Measurements from ENCODE around the gene KRTAP9-4. TPM values are rescaled to one million over a fixed set of nuclear protein-coding genes. Genes with fewer than 3 reads are reported as not detected.

Gene KRTAP9-4
- total RNA-seq, 2 experiments from 2014 or later = not detected

GRCh38 chr17:41278176-41278955 is 28.9 kb downstream of the KRTAP9-4 start:
- ATAC-seq (no peak), DNase-seq (no peak)
- no peaks in the 10 kb centered on the region for H3K9me3 Mint-ChIP-seq (ENCODE audit: low read depth)
- peaks cover 33% of the 10 kb centered on the region for H3K27me3 Mint-ChIP-seq
- H3K27ac Mint-ChIP-seq = no peak overlapping the region
- no peak overlapping the region for H3K4me3 Mint-ChIP-seq
- CTCF ChIA-PET = no interaction called here
- no peaks in the 10 kb centered on the region for H3K4me1 Mint-ChIP-seq
- H3K36me3 Mint-ChIP-seq = no peaks in the 10 kb centered on the region

GRCh38 chr17:41284043-41284442 is 34.6 kb downstream of the KRTAP9-4 start:
- CTCF ChIA-PET = no interaction called here
- Mint-ChIP-seq H3K27ac (no peak overlapping the region), H3K4me3 (no peak overlapping the region), H3K36me3 (no peaks in the 10 kb centered on the region), H3K27me3 (peaks cover 14% of the 10 kb centered on the region), H3K4me1 (no peaks in the 10 kb centered on the region), H3K9me3 (ENCODE audit: low read depth) (no peaks in the 10 kb centered on the region)
- DNase-seq (no peak), ATAC-seq (no peak)

GRCh38 chr17:41284546-41284945 is 35.1 kb downstream of the KRTAP9-4 start:
- DNase-seq (no peak), ATAC-seq (no peak)
- Mint-ChIP-seq H3K27ac (no peak overlapping the region), H3K36me3 (no peaks in the 10 kb centered on the region), H3K4me1 (no peaks in the 10 kb centered on the region), H3K9me3 (ENCODE audit: low read depth) (no peaks in the 10 kb centered on the region), H3K4me3 (no peak overlapping the region), H3K27me3 (peaks cover 12% of the 10 kb centered on the region)
- CTCF ChIA-PET = no interaction called here

- ATAC-seq (no peak), DNase-seq (no peak)
- H3K27me3 Mint-ChIP-seq = peaks cover 21% of the 10 kb centered on the region
- CTCF ChIA-PET = no interaction called here
- H3K36me3 Mint-ChIP-seq = no peaks in the 10 kb centered on the region
- H3K9me3 Mint-ChIP-seq (ENCODE audit: low read depth) = no peaks in the 10 kb centered on the region
- H3K4me1 Mint-ChIP-seq = no peaks in the 10 kb centered on the region
- no peak overlapping the region for H3K27ac Mint-ChIP-seq
- no peak overlapping the region for H3K4me3 Mint-ChIP-seq
Measured at GRCh38 chr17:41287050-41287449, 37.6 kb downstream of the KRTAP9-4 start.

- no peak overlapping the region for H3K4me3 Mint-ChIP-seq
- no peak overlapping the region for H3K27ac Mint-ChIP-seq
- CTCF ChIA-PET = no interaction called here
- ATAC-seq = no peak
- DNase-seq = no peak
- no peaks in the 10 kb centered on the region for H3K4me1 Mint-ChIP-seq
- peaks cover 24% of the 10 kb centered on the region for H3K27me3 Mint-ChIP-seq
- no peaks in the 10 kb centered on the region for H3K36me3 Mint-ChIP-seq
- no peaks in the 10 kb centered on the region for H3K9me3 Mint-ChIP-seq (ENCODE audit: low read depth)
Measured at GRCh38 chr17:41294016-41294415, 44.5 kb downstream of the KRTAP9-4 start.

- DNase-seq = no peak
- Mint-ChIP-seq H3K27ac (no peak overlapping the region), H3K27me3 (peaks cover 14% of the 10 kb centered on the region), H3K36me3 (no peaks in the 10 kb centered on the region), H3K4me1 (peaks cover 7% of the 10 kb centered on the region), H3K9me3 (ENCODE audit: low read depth) (no peaks in the 10 kb centered on the region), H3K4me3 (no peak overlapping the region)
- CTCF ChIA-PET = no interaction called here
- no peak for ATAC-seq
Measured at GRCh38 chr17:41296846-41297245, 47.4 kb downstream of the KRTAP9-4 start.

- H3K4me3 Mint-ChIP-seq = no peak overlapping the region
- ATAC-seq (no peak), DNase-seq (no peak)
- no peak overlapping the region for H3K27ac Mint-ChIP-seq
- CTCF ChIA-PET = interaction anchor here (0.7 kb wide), 1 partner anchor 23 kb away, joined by 4 read pairs; no protein-coding TSS in a partner anchor
- no peaks in the 10 kb centered on the region for H3K9me3 Mint-ChIP-seq (ENCODE audit: low read depth)
- H3K27me3 Mint-ChIP-seq = peaks cover 5% of the 10 kb centered on the region
- no peaks in the 10 kb centered on the region for H3K36me3 Mint-ChIP-seq
- peaks cover 7% of the 10 kb centered on the region for H3K4me1 Mint-ChIP-seq
Measured at GRCh38 chr17:41298458-41299135, 49.1 kb downstream of the KRTAP9-4 start.

Other genes with a start within 250 kb of the KRTAP9-4 start
- gene KRTAP3-2, start 249.8 kb upstream of the KRTAP9-4 start, total RNA-seq = not detected
- gene KRTAP3-1, start 240.6 kb upstream of the KRTAP9-4 start, total RNA-seq = not detected
- not detected for gene KRTAP1-5, start 222.5 kb upstream of the KRTAP9-4 start, total RNA-seq
- gene KRTAP1-4, start 219.5 kb upstream of the KRTAP9-4 start, total RNA-seq = not detected
- not detected for gene KRTAP1-3, start 214.8 kb upstream of the KRTAP9-4 start, total RNA-seq
- gene KRTAP1-1, start 208.2 kb upstream of the KRTAP9-4 start, total RNA-seq = not detected
- not detected for gene KRTAP2-1, start 202.4 kb upstream of the KRTAP9-4 start, total RNA-seq
- not detected for gene KRTAP2-2, start 194.5 kb upstream of the KRTAP9-4 start, total RNA-seq
- gene KRTAP2-3, start 189.6 kb upstream of the KRTAP9-4 start, total RNA-seq = not detected
- not detected for gene KRTAP2-4, start 183.8 kb upstream of the KRTAP9-4 start, total RNA-seq
- gene KRTAP4-7, start 165.5 kb upstream of the KRTAP9-4 start, total RNA-seq = not detected
- not detected for gene KRTAP4-8, start 151.5 kb upstream of the KRTAP9-4 start, total RNA-seq
- not detected for gene KRTAP4-16, start 147.5 kb upstream of the KRTAP9-4 start, total RNA-seq
- gene KRTAP4-9, start 144.3 kb upstream of the KRTAP9-4 start, total RNA-seq = not detected
- not detected for gene KRTAP4-11, start 131.3 kb upstream of the KRTAP9-4 start, total RNA-seq
- gene KRTAP4-12, start 125.5 kb upstream of the KRTAP9-4 start, total RNA-seq = not detected
- not detected for gene KRTAP4-6, start 109.1 kb upstream of the KRTAP9-4 start, total RNA-seq
- gene KRTAP4-5, start 99.9 kb upstream of the KRTAP9-4 start, total RNA-seq = not detected
- not detected for gene KRTAP4-4, start 88.9 kb upstream of the KRTAP9-4 start, total RNA-seq
- gene KRTAP4-3, start 81.5 kb upstream of the KRTAP9-4 start, total RNA-seq = not detected
- not detected for gene KRTAP4-2, start 71.5 kb upstream of the KRTAP9-4 start, total RNA-seq
- not detected for gene KRTAP4-1, start 64.8 kb upstream of the KRTAP9-4 start, total RNA-seq
- not detected for gene KRTAP9-1, start 59.8 kb upstream of the KRTAP9-4 start, total RNA-seq
- gene KRTAP9-2, start 23.0 kb upstream of the KRTAP9-4 start, total RNA-seq = not detected
- not detected for gene KRTAP9-3, start 17.2 kb upstream of the KRTAP9-4 start, total RNA-seq
- not detected for gene KRTAP9-8, start 11.7 kb upstream of the KRTAP9-4 start, total RNA-seq
- not detected for gene KRTAP9-9, start 5.7 kb downstream of the KRTAP9-4 start, total RNA-seq
- gene KRTAP9-6, start 15.7 kb downstream of the KRTAP9-4 start, total RNA-seq = not detected
- not detected for gene KRTAP9-7, start 26.0 kb downstream of the KRTAP9-4 start, total RNA-seq
- gene KRTAP29-1, start 53.2 kb downstream of the KRTAP9-4 start, total RNA-seq = not detected
- gene KRTAP16-1, start 59.6 kb downstream of the KRTAP9-4 start, total RNA-seq = not detected
- not detected for gene KRTAP17-1, start 66.0 kb downstream of the KRTAP9-4 start, total RNA-seq
- gene KRT33A, start 101.1 kb downstream of the KRTAP9-4 start, total RNA-seq = not detected
- not detected for gene KRT33B, start 120.1 kb downstream of the KRTAP9-4 start, total RNA-seq
- gene KRT34, start 132.6 kb downstream of the KRTAP9-4 start, total RNA-seq = not detected
- not detected for gene KRT31, start 147.9 kb downstream of the KRTAP9-4 start, total RNA-seq
- gene KRT37, start 174.9 kb downstream of the KRTAP9-4 start, total RNA-seq = not detected
- gene KRT38, start 191.3 kb downstream of the KRTAP9-4 start, total RNA-seq = not detected
- not detected for gene KRT32, start 217.7 kb downstream of the KRTAP9-4 start, total RNA-seq
- gene KRT35, start 231.5 kb downstream of the KRTAP9-4 start, total RNA-seq = not detected
- not detected for gene KRT36, start 240.2 kb downstream of the KRTAP9-4 start, total RNA-seq

Data from activated CD8-positive, alpha-beta memory T cell treated with anti-CD3 and anti-CD28 coated beads, Interleukin-2, amount 10 ng/mL, durations not matched to agents 7 days and 5 days (primary cell).